HG03175 (cell line): ENCODE results near the gene HOXD11.

Experiments used
- ATAC-seq: cut with Tn5 transposase; IDR thresholded peaks from one replicate; pipeline ENCODE4 v1.9.1; 2021; ENCODE audit warnings: mild to moderate bottlenecking, moderate library complexity; ENCODE audit not compliant: unreplicated experiment

The HOXD11 gene

GRCh38 chr2:176120364-176121189 is 13.5 kb downstream of the HOXD11 start:
- ATAC-seq, result no peak

GRCh38 chr2:176121190-176122051 is 14.3 kb downstream of the HOXD11 start:
- no peak for ATAC-seq

- no peak for ATAC-seq
Measured at GRCh38 chr2:176122052-176122682, 15.1 kb downstream of the HOXD11 start.

- ATAC-seq, result no peak
Measured at GRCh38 chr2:176122683-176123410, 15.8 kb downstream of the HOXD11 start, which contains the start of gene HOXD9. TSS of gene HOXD9 (plus strand) at chr2:176122719. CDS start at chr2:176122769, 50 bp downstream.

GRCh38 chr2:176123411-176124109 is 16.5 kb downstream of the HOXD11 start:
- ATAC-seq, result no peak

GRCh38 chr2:176124110-176124946 is 17.2 kb downstream of the HOXD11 start:
- ATAC-seq, result no peak

- ATAC-seq, result no peak
Measured at GRCh38 chr2:176124947-176125771, 18.1 kb downstream of the HOXD11 start.

- no peak for ATAC-seq
Measured at GRCh38 chr2:176125772-176126054, 18.6 kb downstream of the HOXD11 start.

- no peak for ATAC-seq
Measured at GRCh38 chr2:176126929-176127773, 20.1 kb downstream of the HOXD11 start.

GRCh38 chr2:176127774-176128072 is 20.6 kb downstream of the HOXD11 start:
- no peak for ATAC-seq

GRCh38 chr2:176128172-176128981 is 21.3 kb downstream of the HOXD11 start:
- no peak for ATAC-seq

GRCh38 chr2:176128982-176129796 is 22.1 kb downstream of the HOXD11 start, which contains the start of gene HOXD8:
TSS of gene HOXD8 (plus strand) at chr2:176129705. CDS start at chr2:176130367, 662 bp downstream.
- no peak for ATAC-seq

- ATAC-seq, result no peak
Measured at GRCh38 chr2:176129813-176130146, 22.7 kb downstream of the HOXD11 start.

- no peak for ATAC-seq
Measured at GRCh38 chr2:176130147-176130956, 23.3 kb downstream of the HOXD11 start.
